Stimulated activated CD8-positive, alpha-beta memory T cell treated with anti-CD3 and anti-CD28 coated beads, Interleukin-7, amount 100 ng/mL, for 24 hours (primary cell): ENCODE results near the gene ZC3H15.

Source experiments
- DNase-seq: peaks from one replicate; pipeline ENCODE4 v3.0.0-alpha.2; 2020; ENCODE audit warnings: low read depth

The ZC3H15 gene

DNA sequence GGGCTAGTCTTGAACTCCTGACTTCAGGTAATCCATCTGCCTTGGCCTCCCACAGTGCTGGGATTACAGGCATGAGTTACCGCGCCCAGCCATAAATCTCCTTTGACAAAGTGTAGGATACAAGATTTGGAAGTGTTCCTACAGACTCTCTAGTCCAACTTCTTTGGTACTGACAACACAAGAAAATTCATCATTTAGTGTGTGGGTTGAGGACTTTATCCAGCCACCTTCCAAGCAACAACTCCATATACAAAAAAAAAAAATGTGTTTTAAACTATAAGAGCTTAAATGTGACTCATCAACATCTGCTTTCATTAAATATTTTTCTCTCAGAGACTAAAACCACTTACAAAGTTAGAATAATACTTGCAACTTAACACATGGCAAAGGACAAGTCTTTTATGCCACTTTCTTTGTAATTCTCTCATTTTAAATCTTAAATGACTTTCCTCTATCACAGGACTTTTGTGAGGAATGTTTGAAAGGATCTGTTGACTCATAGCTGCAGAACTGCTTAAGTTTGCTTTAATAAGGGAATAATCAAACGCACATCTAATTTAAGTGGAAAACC lies 57.6 kb downstream of the ZC3H15 start:
- DNase-seq: no peak

GRCh38 chr2:186544255-186544675 lies 58.2 kb downstream of the ZC3H15 start:
- no peak for DNase-seq

DNA sequence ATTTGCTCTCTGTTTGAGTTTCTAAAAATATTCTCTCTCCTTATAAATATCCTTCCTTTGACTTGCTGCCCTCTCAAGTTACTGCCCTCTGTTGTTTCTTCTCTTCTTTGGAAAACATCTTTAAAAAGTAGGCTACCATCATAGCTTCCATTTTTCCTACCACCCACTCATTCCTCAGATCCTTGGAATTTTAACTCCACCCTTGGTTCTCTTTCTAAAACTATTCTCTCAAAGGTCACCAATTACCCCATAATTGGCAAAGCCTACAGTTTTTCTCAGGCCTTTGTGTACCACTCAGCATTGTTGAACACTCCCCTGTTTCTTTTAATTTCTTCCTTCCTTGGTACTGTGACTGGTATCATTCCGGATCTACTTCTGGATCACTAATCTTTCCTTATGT lies 60.8 kb downstream of the ZC3H15 start:
- DNase-seq: no peak

- DNase-seq: no peak
These were observed 65.4 kb downstream of the ZC3H15 start for GRCh38 chr2:186551323-186552050.

DNA sequence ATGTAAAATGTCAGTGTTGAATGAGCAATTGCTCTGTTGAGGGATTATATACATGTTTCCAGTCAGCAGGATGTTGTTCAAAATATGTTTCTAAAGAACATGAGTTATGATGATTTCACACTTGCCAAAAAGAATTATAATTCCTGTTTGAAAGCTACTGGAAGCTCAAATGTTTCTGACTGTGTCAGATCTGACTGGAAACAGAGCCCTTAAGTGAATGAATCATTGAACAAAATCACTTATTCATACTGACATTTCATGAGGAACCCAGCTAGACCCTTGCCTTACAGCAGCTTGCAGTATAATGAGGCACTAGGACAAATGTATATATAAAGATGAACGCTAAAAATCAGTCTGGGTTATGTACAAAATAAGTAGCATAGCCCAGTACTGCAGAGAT lies 68.4 kb downstream of the ZC3H15 start:
- no peak for DNase-seq

GRCh38 chr2:186554850-186555671 lies 69.0 kb downstream of the ZC3H15 start:
- no peak for DNase-seq

DNA sequence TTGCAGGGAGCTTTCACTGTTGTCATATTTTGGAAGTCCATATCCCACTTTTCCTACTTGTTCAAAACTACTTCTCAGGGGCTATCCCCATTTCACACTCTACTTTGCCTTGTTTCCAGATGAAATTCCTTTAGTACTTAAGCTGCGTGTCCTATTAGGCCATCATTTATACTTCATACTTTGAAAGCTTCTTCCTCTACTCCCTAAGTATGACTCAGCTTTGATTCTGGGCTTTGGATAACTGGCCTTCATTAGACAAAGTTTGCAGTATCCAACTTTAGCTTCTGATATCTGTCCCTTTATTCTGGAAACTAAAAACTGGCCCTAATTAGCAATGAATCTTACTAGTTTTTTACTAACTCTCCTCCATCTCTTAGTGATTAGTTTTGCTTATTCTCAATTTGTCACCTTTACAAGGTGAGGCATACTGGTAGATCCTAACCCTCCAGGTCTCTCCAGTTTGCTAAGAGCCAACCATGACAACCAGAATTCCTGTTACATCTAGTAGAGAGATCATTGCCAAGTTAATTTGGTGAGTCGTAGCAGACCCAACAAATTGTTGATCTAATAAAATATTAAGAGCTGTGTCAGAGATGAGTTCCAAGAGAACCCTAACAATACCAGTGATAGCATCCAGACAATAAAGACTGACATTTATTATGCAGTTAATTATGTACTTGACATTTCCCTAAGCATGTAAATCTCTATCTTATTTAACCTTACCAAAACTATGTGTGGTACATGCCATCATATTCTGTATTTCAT lies 72.6 kb downstream of the ZC3H15 start:
- DNase-seq: no peak
